AG20443 (cell line): Measurements from ENCODE around the gene CEP192.
"Not testable (repeated sequence)": the region's sequence is repeated elsewhere in the genome, so short reads cannot be mapped to it uniquely, and the experiment has no call there.

ENCODE experiments used
- DNase-seq: peaks from one replicate; pipeline ENCODE4 v3.0.0; 2012; ENCODE audit warnings: low spot score, mixed read lengths

CEP192 gene

DNA sequence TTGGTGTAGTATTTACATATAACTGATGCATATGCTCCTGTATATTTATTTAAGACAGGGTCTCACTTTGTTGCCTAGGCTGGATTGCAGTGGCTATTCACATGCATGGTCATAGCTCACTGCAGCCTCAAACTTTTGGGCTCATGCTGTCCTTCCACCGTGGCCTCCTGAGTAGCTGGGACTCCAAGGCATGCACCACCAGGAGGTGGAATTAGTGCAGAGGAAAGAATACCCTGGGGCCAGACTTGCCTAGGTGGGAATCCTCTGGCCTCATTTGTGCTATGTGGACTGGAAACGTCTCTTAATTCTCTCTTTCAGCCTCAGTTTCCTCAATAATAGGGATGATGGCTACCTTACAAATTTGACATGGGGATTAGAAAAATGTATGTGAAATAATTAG is 2.3 kb downstream of the CEP192 start:
- DNase-seq, result no peak

DNA sequence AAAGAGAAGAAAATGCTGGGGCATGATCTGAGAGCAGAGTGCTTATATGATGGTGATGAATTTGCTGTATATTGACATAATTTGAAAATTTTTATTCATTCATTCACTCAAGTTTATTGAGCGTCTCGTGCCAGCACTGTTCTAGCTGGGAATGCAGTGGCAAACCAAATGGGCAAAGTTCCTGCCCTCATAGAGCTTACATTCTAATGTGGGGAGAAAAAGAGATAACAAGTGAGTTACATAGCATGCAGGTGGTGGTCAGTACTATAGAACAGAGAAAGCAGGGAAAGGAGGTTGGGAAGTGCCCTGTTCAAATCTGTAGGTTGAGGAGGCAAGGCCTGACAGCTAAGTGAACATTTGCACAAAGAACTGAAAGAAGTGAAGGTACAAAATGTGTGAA is 4.3 kb downstream of the CEP192 start:
- no peak for DNase-seq

DNA sequence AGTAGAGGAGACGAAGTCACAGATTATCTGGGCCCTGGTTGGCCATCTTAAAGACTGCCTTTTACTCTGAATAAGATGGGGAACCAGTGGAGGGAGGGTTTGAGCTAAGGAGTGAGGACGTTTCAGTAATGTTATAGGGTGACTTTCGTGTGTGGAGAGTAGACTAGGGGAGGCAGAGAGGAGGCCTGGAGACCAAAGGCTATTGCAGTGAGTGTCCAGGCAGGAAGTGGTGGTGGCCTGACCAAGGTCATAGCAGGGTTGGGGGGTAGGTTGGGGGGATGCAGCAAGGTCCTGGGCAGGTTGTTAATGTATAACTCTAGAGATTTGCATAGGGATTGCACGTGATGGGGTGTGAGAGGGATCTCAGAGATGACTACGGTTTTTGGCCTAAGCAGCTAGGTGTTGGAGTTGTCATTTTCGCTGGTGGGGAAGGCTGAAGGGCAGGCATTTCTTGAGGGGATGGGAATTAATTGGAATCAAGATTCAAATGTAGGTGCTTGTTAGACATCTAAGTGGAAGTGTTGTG is 4.9 kb downstream of the CEP192 start:
- no peak for DNase-seq

DNA sequence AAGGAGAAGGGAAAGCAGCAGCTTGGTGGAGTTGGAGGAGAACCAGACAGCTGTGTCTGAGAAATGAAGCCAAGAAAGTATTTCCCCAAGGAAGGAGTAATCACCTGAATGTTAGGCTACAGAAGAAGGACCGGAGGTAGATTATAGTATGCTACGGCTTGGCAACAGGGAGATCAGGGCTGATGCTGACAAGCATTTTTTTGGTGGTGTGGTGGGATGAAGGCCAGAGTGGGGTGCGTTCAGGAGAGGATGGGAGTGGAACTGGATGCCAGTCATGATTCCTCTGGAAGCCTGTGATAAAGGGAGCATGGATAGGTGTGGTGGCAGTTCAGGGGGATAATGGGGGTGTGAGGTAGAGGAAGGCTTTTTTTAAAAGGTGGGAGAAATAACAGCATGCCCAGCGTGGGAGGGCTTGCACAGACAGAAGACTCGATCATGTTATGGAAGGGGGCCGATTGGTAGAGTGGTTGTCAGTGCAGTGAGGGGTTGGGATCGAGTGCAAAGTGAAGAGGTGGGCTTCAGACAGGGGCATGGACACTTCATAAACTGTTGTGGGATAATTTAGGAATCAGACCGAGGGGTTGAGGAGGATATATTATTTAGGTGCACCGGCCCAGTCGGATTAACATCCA is 5.6 kb downstream of the CEP192 start:
- no peak for DNase-seq

DNA sequence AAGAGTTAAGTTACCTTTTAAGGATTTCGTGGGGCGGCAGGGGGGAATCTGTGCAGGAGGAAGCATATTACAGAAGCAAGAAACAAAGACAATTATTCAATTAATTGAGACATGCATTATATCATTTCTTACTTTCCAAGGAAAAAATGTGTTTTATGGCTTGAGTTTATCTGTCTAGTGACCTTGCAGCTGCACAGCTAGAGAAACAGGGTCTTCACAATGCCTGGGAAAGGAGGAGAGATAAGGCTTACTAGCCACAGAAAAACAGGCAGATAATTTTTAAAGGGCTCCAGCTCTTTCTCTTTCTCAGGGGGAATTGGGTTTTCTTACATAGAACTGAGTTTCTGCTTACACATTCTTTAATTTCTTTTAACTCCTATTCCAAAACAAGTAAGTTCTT is 6.2 kb downstream of the CEP192 start:
- DNase-seq, result not testable (repeated sequence)

DNA sequence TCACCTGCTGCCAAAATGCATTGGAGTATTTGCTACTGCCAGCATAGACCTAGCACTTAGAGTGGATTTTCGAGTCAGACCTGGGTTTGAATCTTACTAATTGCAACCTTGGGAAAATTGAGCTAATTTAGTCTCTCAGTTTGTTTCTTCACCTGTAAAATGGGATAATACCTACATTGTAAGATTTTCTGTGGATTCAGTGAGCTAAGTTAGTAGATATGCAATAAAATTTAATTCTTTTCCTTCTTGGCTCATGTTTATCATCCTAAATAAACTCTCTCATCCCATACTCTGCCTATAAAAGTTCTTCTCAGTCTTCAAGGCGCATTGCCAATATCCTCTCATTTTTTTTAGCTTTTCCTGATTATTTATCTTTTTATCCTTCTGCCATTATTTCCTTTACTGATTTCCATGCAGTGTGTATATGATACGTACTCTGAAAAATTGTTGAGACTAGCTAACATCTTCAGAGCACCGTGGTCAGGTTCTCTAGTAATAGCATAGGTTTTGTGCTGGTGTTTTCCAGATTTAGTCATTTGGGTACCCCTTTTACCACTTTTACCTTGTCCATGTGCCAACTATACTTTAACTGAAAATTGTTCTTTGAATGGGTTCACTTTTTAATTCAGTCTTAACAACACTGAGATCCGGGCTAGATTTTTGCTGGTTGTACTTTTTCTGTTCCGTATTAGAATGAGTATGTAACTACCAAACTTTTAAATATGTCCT is 7.3 kb downstream of the CEP192 start:
- no peak for DNase-seq

DNA sequence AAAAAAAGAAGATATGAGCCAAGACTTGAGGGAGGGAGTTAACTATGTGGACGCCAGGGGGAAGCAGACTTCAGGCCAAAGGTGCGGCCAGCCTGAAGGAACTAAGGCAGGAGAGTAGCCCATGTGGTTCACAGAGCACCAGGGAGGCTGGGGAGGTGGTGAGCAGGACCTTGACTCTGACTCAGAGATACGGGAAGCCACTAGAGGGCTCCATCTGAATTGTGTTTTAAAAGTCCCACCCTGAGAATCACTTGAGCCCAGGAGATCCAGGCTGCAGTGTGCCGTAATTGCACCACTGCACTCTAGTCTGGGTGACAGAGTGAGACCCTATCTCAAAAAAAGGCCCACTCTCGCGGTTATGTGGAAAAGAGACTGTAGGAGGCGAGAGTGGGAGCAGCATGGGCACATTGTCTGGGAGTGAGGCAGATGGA is 12.3 kb downstream of the CEP192 start:
- DNase-seq, result peak; percentile 73

DNA sequence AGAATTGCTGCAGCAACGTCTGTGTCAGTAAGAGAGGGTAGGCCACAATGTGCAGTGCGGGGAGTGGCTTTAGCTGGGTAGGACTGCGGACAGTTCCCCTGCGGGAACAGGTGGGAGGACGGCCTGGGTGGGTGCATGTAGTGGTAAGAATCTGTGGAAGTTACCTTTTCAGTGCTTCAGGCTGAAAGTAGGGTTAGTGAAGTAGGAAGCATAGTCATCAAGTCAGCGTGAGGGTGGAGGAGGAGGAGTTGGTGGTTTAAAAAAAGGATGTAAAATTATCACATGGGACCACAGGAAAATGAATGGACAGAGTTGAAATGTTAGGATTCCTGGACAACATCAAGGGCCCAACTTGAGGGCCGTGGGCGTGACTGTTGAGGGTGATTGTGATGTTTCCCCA is 13.2 kb downstream of the CEP192 start:
- no peak for DNase-seq

DNA sequence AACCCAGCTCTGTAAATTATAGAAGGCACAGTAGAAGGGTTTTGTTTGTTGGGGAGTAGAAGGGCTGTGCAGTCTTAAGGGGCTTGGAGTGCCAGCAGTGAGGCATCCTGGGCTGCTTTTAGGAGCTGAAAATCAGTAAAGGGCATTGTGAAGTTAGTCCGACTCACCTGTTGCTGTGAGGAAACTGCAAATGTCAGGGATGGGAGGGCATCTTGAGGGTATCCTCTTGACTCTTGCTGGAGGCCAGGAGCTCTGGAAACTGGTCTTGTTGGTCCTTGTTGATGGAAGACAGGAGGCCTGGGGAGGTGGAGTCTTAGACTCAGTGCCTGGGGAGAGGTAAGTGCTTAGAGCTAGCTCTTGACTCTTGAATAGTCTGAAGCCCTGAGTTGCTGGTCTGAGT is 14.1 kb downstream of the CEP192 start:
- no peak for DNase-seq

DNA sequence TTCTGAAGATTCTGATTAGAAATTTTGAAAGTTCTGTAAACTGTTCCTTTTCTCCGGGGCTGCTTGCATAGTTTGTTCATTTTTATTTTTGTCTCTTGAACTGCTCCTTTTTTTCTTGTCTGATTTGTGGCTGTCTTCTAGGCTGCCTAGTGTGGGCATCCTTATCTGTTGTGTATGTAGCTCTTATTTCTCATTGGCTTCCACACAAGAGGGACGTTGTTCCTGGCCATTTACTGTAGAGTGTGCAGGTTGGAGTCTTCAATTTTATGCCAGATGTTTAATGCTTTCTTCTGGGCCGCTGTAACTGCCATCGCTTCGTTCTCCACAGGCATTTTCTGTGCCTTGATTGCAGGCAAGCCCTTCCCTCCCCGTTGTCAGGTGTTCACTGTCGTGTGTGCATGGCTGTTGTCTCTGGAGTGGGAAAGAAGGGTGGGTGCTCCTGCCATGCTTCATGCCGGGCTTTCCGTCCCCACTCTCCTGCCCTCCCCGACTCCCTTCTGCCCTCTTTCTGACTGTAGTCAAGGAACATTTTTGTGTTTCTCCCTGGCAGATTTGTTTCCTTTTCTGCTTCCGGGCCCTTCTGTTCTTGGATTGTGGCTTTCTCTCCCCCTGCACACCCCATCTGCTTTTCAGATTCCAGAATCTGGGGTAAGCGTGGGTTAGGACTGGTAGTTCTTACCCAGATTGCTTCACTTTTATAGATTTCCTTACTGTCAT is 15.5 kb downstream of the CEP192 start:
- DNase-seq, result peak; percentile 22

DNA sequence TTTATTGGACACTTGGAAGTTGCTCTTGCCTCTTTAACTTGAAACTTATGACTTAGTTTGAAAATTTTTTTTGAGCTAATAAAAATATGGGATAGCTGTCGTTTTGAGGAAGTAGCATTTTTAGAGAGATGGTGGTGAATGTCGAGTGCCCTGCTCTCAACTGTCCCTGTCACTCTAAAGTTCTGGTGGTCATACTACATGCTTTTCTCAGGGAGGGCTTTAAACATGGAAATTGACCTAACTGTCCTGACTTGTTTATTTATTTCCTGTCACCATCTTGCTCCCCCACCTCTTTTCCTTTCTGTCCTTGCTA is 16.0 kb downstream of the CEP192 start:
- no peak for DNase-seq

DNA sequence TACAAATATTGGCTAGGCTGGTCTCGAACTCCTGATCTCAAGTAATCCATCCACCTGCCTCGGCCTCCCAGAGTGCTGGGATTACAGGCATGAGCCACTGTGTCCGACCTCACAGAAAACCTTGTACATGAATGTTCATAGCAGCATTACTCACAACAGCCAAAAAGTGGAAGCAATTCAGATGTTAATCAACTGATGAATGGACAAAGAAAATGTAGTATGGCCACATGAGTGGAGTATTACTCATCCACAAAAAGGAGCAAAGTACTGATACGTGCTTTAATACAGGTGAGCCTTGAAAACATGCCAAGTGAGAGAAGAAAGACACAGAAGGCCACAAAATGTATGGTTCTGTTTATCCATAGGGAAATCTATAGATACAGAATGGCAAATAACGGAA is 20.6 kb downstream of the CEP192 start:
- DNase-seq, result no peak

DNA sequence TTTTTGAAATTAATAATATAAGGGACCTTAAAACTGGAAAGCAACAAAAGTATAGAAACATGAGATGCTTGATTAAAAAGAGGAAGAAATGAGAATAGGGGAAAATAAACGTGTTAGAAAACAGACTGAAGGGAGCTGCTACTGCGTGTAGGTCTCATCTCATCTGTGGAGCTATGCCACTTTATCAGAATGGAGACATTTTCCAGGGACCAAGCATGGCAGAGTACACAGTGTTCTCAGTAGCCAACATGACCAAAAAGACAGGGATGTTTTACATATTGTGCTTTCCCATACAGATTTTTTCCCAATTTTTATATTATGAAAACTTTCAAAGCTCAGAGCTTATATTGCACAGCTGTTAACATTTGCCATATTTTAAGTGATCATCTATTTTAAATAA is 23.1 kb downstream of the CEP192 start:
- no peak for DNase-seq

DNA sequence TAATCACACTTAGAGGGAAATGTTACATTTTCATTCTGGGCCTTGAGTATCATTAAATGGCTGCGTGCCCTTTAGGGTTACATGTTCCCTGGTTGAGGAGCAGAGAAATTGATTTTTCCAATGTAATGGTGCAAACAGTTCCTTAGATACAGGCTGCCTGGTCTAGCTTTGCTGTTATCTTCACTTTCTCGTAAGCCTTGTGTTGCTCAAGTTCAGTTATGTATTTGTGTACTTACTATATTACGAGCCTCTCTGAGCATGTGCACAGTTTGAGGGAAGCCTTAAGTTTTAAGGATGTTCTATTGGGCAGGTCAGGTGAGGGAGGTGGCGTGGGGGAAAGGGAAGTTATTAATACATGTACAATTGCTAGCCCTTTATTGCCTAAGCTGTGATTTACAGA is 23.7 kb downstream of the CEP192 start:
- DNase-seq, result no peak

DNA sequence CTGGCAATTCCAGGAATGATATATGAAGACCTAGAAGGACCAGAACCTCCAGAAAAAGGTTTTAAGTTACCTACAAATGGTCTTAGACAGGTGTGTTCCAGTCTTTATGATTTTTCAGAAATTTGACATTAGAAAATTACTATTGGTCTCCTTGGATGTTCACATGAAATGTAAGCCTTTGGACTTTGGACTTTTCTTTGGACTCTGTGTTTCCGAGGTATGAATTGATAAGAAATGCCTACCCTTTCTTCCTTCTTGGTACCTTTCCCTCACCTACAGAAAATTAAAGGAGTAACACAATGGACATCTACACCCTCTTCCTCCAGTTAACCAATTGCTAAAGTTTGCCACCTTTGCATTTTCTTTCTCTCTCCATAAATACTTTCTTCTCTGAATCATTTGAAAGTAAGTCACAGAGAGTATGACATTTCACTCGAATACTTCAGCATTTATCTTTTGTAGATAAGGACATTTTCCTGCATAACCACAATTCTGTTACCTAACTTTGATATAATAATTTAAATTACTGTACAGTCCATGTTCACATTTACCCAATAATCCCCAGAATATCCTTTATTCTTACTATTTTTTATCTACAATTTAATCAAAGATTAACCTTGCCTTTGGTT is 26.2 kb downstream of the CEP192 start:
- DNase-seq, result no peak

DNA sequence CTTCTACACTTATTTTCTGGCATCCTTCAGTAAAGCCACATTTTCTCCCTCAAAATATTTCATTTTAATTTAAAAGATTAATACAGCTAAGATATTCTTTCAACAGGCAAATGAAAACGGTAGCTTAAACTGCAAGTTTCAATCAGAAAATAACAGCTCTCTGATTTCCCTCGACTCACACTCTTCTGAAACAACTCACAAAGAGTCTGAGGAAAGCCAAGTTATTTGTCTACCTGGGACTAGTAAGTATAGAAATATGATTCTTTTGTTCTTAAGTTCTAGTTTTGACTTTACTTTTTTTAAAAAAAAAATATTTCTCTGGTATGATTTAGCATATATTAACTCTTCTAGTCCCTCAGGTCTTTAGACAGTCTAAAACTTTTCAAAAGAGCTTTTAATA is 27.2 kb downstream of the CEP192 start:
- no peak for DNase-seq

DNA sequence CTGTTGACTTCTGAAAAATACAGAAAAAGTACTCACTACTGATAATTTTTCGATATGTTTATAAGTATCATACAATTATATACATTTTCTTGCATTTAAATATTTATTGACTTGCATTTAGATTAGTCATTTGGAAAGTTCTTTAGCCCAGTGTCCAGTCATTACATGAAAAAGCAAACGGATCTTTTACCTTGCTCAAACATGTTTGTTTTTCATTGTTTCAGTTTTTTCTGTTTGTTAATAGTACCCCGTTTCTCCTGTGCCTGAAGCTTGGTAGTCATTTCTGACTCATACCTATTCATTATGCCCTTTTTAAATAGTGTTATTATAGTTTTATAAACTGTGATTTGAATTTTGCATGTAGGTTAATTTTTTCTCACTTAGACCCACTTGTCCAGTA is 28.1 kb downstream of the CEP192 start:
- no peak for DNase-seq

DNA sequence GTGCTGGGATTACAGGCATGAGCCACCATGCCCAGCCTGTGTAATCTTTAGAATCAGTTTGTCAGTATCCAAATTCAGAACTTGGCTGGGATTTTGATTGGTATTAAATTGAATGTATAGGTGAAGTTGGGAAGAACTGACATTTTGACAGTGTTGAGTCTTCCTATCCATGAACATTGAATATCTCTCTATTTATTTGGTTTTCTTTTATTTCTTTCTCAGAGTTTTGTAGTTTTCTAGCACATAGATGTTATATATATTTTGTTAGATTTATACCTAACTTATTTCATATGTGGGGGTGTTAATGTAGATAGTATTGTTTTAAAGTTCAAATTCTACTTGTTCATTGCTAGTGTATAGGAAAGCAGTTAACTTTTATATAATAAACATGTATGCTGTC is 31.5 kb downstream of the CEP192 start:
- DNase-seq, result no peak

DNA sequence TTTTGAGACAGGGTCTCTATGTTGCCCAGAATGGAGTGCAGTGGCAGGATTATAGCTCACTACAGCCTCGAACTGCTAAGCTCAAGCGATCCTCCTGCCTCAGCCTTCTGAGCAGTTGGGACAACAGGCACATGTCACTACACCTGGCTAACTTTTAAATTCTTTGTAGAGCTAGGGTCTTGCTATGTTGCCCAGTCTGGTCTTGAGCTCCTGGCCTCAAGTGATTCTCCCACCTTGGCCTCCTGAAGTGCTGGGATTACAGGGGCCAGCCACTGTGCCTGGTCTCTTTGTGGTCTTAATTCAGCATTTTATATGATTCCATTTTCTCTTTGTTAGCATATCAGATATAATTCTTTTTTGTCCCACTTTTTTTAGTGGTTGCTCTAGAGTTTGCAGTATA is 34.1 kb downstream of the CEP192 start:
- DNase-seq, result no peak

DNA sequence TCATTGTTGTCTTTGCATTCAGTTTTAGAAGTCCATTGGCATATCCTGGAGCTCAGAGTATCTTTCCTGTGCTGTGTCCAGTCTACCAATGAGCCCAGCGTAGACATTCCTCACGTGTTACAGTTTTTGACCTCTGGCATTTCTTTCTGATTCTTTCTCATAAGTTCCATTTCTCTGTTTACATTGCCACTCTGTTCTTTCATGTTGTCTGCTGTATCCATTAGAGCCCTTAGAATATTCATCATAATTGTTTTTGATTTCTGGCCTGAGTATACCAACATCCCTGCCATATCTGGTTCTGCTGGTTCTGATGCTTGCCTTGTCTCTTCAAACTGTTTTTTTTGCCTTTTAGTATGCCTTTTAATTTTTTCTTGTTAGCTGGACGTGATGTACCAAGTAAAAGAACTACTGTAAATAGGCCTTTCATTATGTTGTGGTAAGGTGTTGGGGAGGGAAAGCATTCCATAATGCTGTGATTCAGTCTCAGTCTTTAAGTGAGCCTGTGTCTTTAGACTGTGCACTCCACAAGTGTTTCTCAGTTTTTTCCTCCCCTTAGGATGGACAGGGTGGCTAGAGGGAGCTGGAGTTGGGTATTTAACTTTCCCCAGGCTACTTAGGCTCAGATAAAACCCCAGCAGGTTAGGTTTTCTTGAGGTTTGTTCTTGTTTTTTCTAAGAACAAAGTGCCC is 35.6 kb downstream of the CEP192 start:
- DNase-seq, result no peak

DNA sequence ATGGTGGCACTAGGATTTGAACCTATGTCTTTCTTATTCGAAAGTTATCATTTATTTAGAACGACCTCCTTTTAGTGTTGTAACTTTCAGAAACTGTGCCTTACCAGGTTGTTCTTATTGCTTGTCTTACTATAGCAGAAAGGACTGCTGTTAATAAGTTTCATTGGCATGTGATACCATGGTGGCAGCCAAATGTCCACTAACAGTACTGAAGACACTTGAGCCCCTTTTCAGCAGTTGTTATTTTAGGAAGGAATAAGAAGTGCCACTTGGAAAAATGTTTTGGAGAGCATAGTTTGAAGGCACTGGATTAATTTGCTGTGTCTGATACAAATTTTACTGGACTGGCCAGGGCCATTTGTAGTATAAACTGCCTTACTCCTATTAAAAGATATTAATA is 37.7 kb downstream of the CEP192 start:
- no peak for DNase-seq

DNA sequence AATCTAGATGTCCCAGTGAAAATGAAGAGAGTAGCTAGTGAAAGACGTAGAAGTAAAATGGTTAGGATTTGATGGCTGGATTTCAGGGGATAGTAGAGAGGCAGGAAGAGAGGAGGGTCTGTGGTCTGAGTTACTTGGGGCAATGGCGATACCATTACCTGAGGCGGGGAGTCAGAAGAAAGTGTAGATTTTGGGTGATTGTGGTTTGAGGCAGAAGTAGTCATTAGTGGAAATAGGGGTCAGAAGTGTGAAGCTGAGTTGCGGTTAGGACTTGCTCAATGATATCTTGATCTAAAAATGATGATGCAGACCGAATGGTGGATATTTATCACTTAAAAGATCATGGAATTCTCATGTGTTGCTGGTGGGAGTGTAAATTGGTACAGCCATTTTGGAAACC is 41.0 kb downstream of the CEP192 start:
- no peak for DNase-seq
